DMS79 treated with DMSO at 0.1 percent for 48 hours (cell line): ENCODE results near the gene FXN.
"Not testable (repeated sequence)": the region's sequence is repeated elsewhere in the genome, so short reads cannot be mapped to it uniquely, and the experiment has no call there.

Experiments
- DNase-seq: peaks from one replicate; lab custom pipeline; 2025; lab: John Stamatoyannopoulos, UW

FXN gene

GRCh38 chr9:69027355-69028097 lies 8.0 kb upstream of the FXN start:
- DNase-seq: peak; percentile 26

GRCh38 chr9:69028754-69029153 lies 6.8 kb upstream of the FXN start:
- DNase-seq: no peak

GRCh38 chr9:69029535-69029934 lies 6.0 kb upstream of the FXN start:
- no peak for DNase-seq

- no peak for DNase-seq
Observed at GRCh38 chr9:69030851-69031645, 4.5 kb upstream of the FXN start.

- DNase-seq: no peak
Observed at GRCh38 chr9:69034071-69034470, 1.5 kb upstream of the FXN start.

GRCh38 chr9:69036309-69036708 lies 757 bp downstream of the FXN start:
- no peak for DNase-seq

GRCh38 chr9:69036799-69037198 lies 1.2 kb downstream of the FXN start:
- DNase-seq: no peak

GRCh38 chr9:69040646-69041045 lies 5.1 kb downstream of the FXN start:
- no peak for DNase-seq

- no peak for DNase-seq
Observed at GRCh38 chr9:69044240-69045219, 9.0 kb downstream of the FXN start.

GRCh38 chr9:69045821-69046220 lies 10.3 kb downstream of the FXN start:
- DNase-seq: no peak

- no peak for DNase-seq
Observed at GRCh38 chr9:69046723-69047122, 11.2 kb downstream of the FXN start.

GRCh38 chr9:69047371-69047770 lies 11.8 kb downstream of the FXN start:
- DNase-seq: no peak

- DNase-seq: no peak
Observed at GRCh38 chr9:69049094-69049493, 13.5 kb downstream of the FXN start.

- DNase-seq: not testable (repeated sequence)
Observed at GRCh38 chr9:69050936-69051335, 15.4 kb downstream of the FXN start.

- DNase-seq: no peak
Observed at GRCh38 chr9:69054989-69055388, 19.4 kb downstream of the FXN start.

- DNase-seq: no peak
Observed at GRCh38 chr9:69056191-69056815, 20.8 kb downstream of the FXN start.

- DNase-seq: no peak
Observed at GRCh38 chr9:69058101-69058500, 22.5 kb downstream of the FXN start.

- no peak for DNase-seq
Observed at GRCh38 chr9:69060766-69061165, 25.2 kb downstream of the FXN start.

- no peak for DNase-seq
Observed at GRCh38 chr9:69062195-69062594, 26.6 kb downstream of the FXN start.

GRCh38 chr9:69063839-69064238 lies 28.3 kb downstream of the FXN start:
- DNase-seq: no peak

- DNase-seq: no peak
Observed at GRCh38 chr9:69065660-69066059, 30.1 kb downstream of the FXN start.

GRCh38 chr9:69066955-69067354 lies 31.4 kb downstream of the FXN start:
- DNase-seq: no peak
